ENCODE measurements around the gene LRRC2. TPM values are rescaled to one million over a fixed set of nuclear protein-coding genes. Genes with fewer than 3 reads are reported as not detected.

The LRRC2 gene
- total and polyA plus RNA-seq, 2 of the 13 experiments (the other 11 are each of a cell fraction or from before 2014, with no cell fraction given): 0.27 to 0.58 TPM

GRCh38 chr3:46477145-46477544 is 89.0 kb downstream of the LRRC2 start:
- no peak overlapping the region for H3K27ac ChIP-seq (ENCODE audit: extremely low read length, insufficient read depth, low read length)
- H3K79me2 ChIP-seq (ENCODE audit: insufficient read depth, low read length): no peaks in the 10 kb centered on the region
- H3K4me3 ChIP-seq (replicated peaks in 1 of 3; ENCODE audit: insufficient read depth in 1 of 3, low read depth in 2 of 3, low read length in 3 of 3): no peak overlapping the region
- ATAC-seq (no peak), DNase-seq (ENCODE audit: low spot score) (no peak), FAIRE-seq (no peak)
- TF ChIP-seq HMGXB3 (CRISPR knock-in tag; IDR thresholded peaks at IDR 0.05; ENCODE audit: borderline replicate concordance): no peak
- no peak for TF ChIP-seq CBX1 (IDR thresholded peaks at IDR 0.05; ENCODE audit: low read depth)
- no peak for TF ChIP-seq ZBTB38 (CRISPR knock-in tag; IDR thresholded peaks at IDR 0.05)
- no peak for TF ChIP-seq MEF2D (CRISPR knock-in tag; IDR thresholded peaks at IDR 0.05)
- in situ Hi-C loops (cut with HindIII; ENCODE audit: extremely low pct_ligation_motif_present, low pct_unique_long_range_greater_than_20kb): no loop called here
- intact Hi-C loops (cut with micrococcal nuclease; ENCODE audit: unreplicated experiment): no loop called here
- BruUV-seq (replicated peaks): no TSS peak
- H3K27me3 ChIP-seq (ENCODE audit: control insufficient read depth in 1 of 2, insufficient read depth in 2 of 2, low read length in 2 of 2): peaks cover 0 to 7% of the 10 kb centered on the region in 2 experiments; a peak in 1 of 5 replicates
- WGBS (ENCODE audit: low lambda C conversion rate): 21% methylated on average over 4 of the region's 4 CpGs
- no peak overlapping the region for H3K4me2 ChIP-seq (ENCODE audit: low read depth, low read length)
- no peak overlapping the region for H3K9ac ChIP-seq (ENCODE audit: insufficient read depth, low read depth, low read length)
- H3K36me3 ChIP-seq (replicated peaks in 1 of 2; ENCODE audit: control insufficient read depth in 1 of 2, insufficient read depth in 2 of 2, low read length in 2 of 2): no peaks in the 10 kb centered on the region
- ChIA-PET CTCF (ENCODE audit: low intra/inter-chr PET ratio, low total read pairs) (no interaction called here), POLR2A (no interaction called here)
- H3K4me1 ChIP-seq (ENCODE audit: insufficient read depth, low read length): no peaks in the 10 kb centered on the region
- H4K20me1 ChIP-seq (ENCODE audit: insufficient read depth, low read length): no peaks in the 10 kb centered on the region
- no peaks in the 10 kb centered on the region for H3K9me3 ChIP-seq (ENCODE audit: low read length)
- no peak overlapping the region for H2AFZ ChIP-seq (ENCODE audit: low read length)

- POLR2A ChIA-PET: no interaction called here
- Histone ChIP-seq H3K4me3 (replicated peaks in 1 of 3; ENCODE audit: insufficient read depth in 1 of 3, low read depth in 2 of 3, low read length in 3 of 3) (no peak overlapping the region), H3K9ac (ENCODE audit: insufficient read depth, low read depth, low read length) (no peak overlapping the region), H3K4me2 (ENCODE audit: low read depth, low read length) (no peak overlapping the region), H3K4me1 (ENCODE audit: insufficient read depth, low read length) (no peaks in the 10 kb centered on the region), H3K79me2 (ENCODE audit: insufficient read depth, low read length) (no peaks in the 10 kb centered on the region), H3K36me3 (replicated peaks in 1 of 2; ENCODE audit: control insufficient read depth in 1 of 2, insufficient read depth in 2 of 2, low read length in 2 of 2) (no peaks in the 10 kb centered on the region), H3K27me3 (ENCODE audit: control insufficient read depth in 1 of 2, insufficient read depth in 2 of 2, low read length in 2 of 2) (peaks cover 0 to 5% of the 10 kb centered on the region in 2 experiments; a peak in 1 of 5 replicates), H2AFZ (ENCODE audit: low read length) (no peak overlapping the region), H3K27ac (ENCODE audit: extremely low read length, insufficient read depth, low read length) (no peak overlapping the region), H3K9me3 (ENCODE audit: low read length) (no peaks in the 10 kb centered on the region), H4K20me1 (ENCODE audit: insufficient read depth, low read length) (no peaks in the 10 kb centered on the region)
- intact Hi-C loops (cut with micrococcal nuclease; ENCODE audit: unreplicated experiment) (no loop called here), in situ Hi-C loops (cut with HindIII; ENCODE audit: extremely low pct_ligation_motif_present, low pct_unique_long_range_greater_than_20kb) (no loop called here)
- no peak for DNase-seq (ENCODE audit: low spot score)
- ATAC-seq: no peak
- 49% methylated on average over 2 of the region's 2 CpGs for WGBS (ENCODE audit: low lambda C conversion rate)
- CTCF ChIA-PET (ENCODE audit: low intra/inter-chr PET ratio, low total read pairs): no interaction called here
- FAIRE-seq: no peak
- BruUV-seq (replicated peaks): no TSS peak
- TF ChIP-seq HNRNPH1 (optimal IDR thresholded peaks at IDR 0.05; ENCODE audit: low read depth, low read length) (no peak), GMEB2 (CRISPR knock-in tag; IDR thresholded peaks at IDR 0.05; ENCODE audit: low read depth) (no peak), ZNF337 (CRISPR knock-in tag; IDR thresholded peaks at IDR 0.05; ENCODE audit: borderline replicate concordance, low read depth) (no peak), ZNF512B (CRISPR knock-in tag; IDR thresholded peaks at IDR 0.05; ENCODE audit: borderline replicate concordance) (no peak), ZNF776 (CRISPR knock-in tag; IDR thresholded peaks at IDR 0.05) (no peak), TEAD2 (CRISPR knock-in tag; IDR thresholded peaks at IDR 0.05) (no peak), ZNF446 (CRISPR knock-in tag; IDR thresholded peaks at IDR 0.05) (no peak)
Observed at GRCh38 chr3:46472736-46473135, 93.4 kb downstream of the LRRC2 start.

All from HepG2 (cell line).